Spinal cord (tissue), 10 donors: ENCODE results near the gene TST. TPM values are rescaled to one million over a fixed set of nuclear protein-coding genes. Genes with fewer than 3 reads are reported as not detected.

Experiments
- DNase-seq, 6 donors: peaks; one replicate each; pipeline versions ENCODE4 v3.0.0 to v3.0.0-alpha.2; 2013 to 2015; ENCODE audit warnings: low spot score in 6 of 6, low read depth in 4 of 6
- H3K27ac ChIP-seq: one replicate; pipeline ENCODE4 v1.5.1; 2013; ENCODE audit warnings: low read depth, low read length, control low read depth
- H3K27me3 ChIP-seq: one replicate; pipeline ENCODE4 v1.6.1; 2013; ENCODE audit warnings: low read length; ENCODE audit not compliant: control insufficient read depth, insufficient read depth
- H3K36me3 ChIP-seq: one replicate; pipeline ENCODE4 v1.6.1; 2013; ENCODE audit warnings: low read length; ENCODE audit not compliant: control insufficient read depth, insufficient read depth
- H3K4me1 ChIP-seq: one replicate; pipeline ENCODE4 v1.6.1; 2013; ENCODE audit warnings: low read length; ENCODE audit not compliant: control insufficient read depth, insufficient read depth
- H3K4me3 ChIP-seq: one replicate; pipeline ENCODE4 v1.5.1; 2013; ENCODE audit warnings: low read depth, low read length, control low read depth
- H3K9me3 ChIP-seq: one replicate; pipeline ENCODE4 v1.6.1; 2013; ENCODE audit warnings: low read length; ENCODE audit not compliant: control insufficient read depth, insufficient read depth
- WGBS: methylation state at CpG from one replicate; pipeline ENCODE4 v1.1.5; 2013; ENCODE audit warnings: missing lambda C conversion rate; ENCODE audit not compliant: insufficient coverage; 5-methylcytosine and 5-hydroxymethylcytosine counted together
- polyA plus RNA-seq, 2 donors: library from polyadenylated mRNA; unstranded; fragments of 120-200 nt; gene quantifications; one replicate each; pipeline ENCODE4 v1.2.1, GENCODE V29; 2013; ENCODE audit not compliant: insufficient read length in 2 of 2
- total RNA-seq, 2 donors: library from RNA; depleted of rRNA in 1 of 2; stranded (reverse); fragments of 120-200 nt in 1 of 2; fragments of >200 nt in 1 of 2; gene quantifications; one replicate each; pipeline versions ENCODE4 v1.2.3 to v1.2.4, GENCODE V29; 2013 to 2014
- donor health status: healthy.

Gene TST
- total and polyA plus RNA-seq, 4 donors = 13.6 to 45.7 (median 21.2) TPM

DNA sequence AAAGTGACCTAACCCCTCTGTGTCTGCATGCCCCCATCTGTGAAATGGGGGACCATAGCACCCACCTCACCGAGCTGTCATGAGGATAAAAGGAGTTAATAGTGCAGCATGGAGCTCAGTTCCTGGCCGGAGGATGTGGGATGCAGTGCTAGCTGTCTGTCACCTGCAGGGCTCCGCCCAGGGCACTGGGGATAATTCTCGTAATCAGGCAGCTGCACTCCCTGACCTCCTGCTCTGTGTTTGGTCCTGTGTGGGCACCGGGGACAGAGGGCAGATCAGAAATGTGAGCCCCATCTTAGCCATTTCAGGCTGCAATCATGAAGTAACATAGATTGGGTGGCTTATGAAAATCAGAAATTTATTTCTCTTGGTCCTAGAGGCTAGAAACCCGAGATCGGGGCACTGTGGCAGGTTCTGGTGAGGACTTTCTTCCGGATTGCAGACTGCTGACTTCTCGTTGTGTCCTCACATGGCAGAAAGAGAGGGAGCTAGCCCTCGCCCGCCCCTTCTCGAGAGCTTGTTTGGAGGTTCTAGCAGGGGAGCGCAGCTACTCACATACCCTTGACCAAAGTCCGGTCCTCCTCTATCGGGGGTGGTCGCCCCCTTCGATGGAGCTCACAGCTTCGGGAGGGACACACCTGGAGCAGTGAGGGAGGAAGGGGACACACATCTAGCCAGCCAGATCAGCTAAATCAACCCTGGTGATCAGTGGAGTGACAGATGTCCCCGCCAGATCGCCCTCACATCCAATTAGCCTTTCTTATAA lies 35.5 kb upstream of the TST start:
- WGBS = 92% methylated on average over 16 of the region's 20 CpGs
- H3K36me3 ChIP-seq = peaks cover 73% of the 10 kb centered on the region

GRCh38 chr22:37054056-37054395 lies 34.8 kb upstream of the TST start:
- peaks cover 65% of the 10 kb centered on the region for H3K36me3 ChIP-seq
- peaks cover 21% of the 10 kb centered on the region for H3K4me1 ChIP-seq
- 85% methylated on average over 5 of the region's 8 CpGs for WGBS
- no peak overlapping the region for H3K4me3 ChIP-seq
- H3K27ac ChIP-seq = no peak overlapping the region
- DNase-seq = no peak
- H3K9me3 ChIP-seq = no peaks in the 10 kb centered on the region
- no peaks in the 10 kb centered on the region for H3K27me3 ChIP-seq

More for the DNA sequence above, 35.5 kb upstream of the TST start:
- H3K4me1 ChIP-seq = peaks cover 21% of the 10 kb centered on the region
- H3K4me3 ChIP-seq = no peak overlapping the region
- no peaks in the 10 kb centered on the region for H3K9me3 ChIP-seq
- H3K27ac ChIP-seq = no peak overlapping the region
- DNase-seq = no peak
- no peaks in the 10 kb centered on the region for H3K27me3 ChIP-seq

- WGBS = 80% methylated on average over 16 of the region's 16 CpGs
- Histone ChIP-seq H3K27me3 (no peaks in the 10 kb centered on the region), H3K4me1 (peaks cover 21% of the 10 kb centered on the region), H3K27ac (no peak overlapping the region), H3K4me3 (no peak overlapping the region), H3K9me3 (no peaks in the 10 kb centered on the region), H3K36me3 (peaks cover 60% of the 10 kb centered on the region)
- DNase-seq = no peak
These were observed 34.2 kb upstream of the TST start for GRCh38 chr22:37053310-37054055.

DNA sequence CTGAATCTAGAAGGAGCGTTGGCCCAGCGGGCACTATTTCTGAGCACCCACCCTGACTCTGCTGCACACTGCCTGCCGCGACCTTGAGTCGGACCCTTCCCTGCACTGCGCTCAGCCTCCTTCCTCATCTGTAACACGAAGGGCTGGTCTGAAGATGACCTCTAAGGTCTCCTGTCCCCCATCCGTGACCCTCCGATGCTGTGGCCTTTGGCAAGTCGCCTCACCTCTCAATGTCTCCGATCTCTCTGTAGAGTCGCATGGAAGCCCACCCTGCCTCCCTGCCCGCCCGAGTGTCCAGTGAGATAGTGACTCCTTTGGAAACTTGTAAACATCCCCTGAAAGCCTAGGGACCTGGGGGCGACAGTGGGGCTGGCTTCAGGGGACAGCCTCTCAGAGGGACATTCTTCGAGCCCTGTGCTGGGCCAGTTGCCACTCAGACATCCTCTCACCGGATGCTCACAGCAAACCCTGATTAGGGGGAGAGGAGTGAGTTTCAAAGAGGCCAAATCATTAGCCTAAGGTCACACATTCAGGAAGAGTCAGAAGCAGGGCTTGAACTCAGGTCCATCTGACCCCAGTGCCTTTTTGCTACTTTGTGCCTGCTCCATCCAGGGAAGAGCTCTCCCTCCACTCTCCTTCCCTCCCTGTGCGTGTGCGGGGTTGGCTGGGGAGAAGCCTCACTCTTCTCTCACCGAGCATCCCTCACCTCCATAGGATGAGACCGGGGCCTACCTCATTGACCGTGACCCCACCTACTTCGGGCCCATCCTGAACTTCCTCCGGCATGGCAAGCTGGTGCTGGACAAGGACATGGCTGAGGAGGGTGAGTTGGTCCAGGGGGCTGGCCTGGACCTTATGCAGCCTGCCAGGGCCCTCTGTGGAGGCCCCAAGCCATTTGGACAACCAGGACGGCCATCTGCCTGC lies 33.4 kb upstream of the TST start:
- no peaks in the 10 kb centered on the region for H3K27me3 ChIP-seq
- WGBS = 60% methylated on average over 19 of the region's 25 CpGs
- no peaks in the 10 kb centered on the region for H3K9me3 ChIP-seq
- DNase-seq = no peak
- H3K27ac ChIP-seq = no peak overlapping the region
- peaks cover 21% of the 10 kb centered on the region for H3K4me1 ChIP-seq
- peak overlapping the region; percentile 66 for H3K4me3 ChIP-seq
- peaks cover 51% of the 10 kb centered on the region for H3K36me3 ChIP-seq

GRCh38 chr22:37051391-37052385 lies 32.4 kb upstream of the TST start, which contains the start of gene KCTD17:
Gene KCTD17, plus strand, starts transcription at chr22:37051742. Its CDS starts 19 bp downstream, at chr22:37051761.
- under 1% methylated on average over 80 of the region's 89 CpGs for WGBS
- no peak within 1 kb of the TSS for H3K27ac ChIP-seq
- H3K27me3 ChIP-seq = no peaks in the 10 kb centered on the region
- peak in 5 of 6 donors; percentile 50 to 93 (median 61) for DNase-seq
- peak within 1 kb of the TSS; percentile 66 for H3K4me3 ChIP-seq
- H3K4me1 ChIP-seq = peaks cover 21% of the 10 kb centered on the region
- H3K9me3 ChIP-seq = no peaks in the 10 kb centered on the region
- H3K36me3 ChIP-seq = peaks cover 42% of the 10 kb centered on the region

- DNase-seq = no peak
- Histone ChIP-seq H3K4me3 (no peak overlapping the region), H3K27me3 (no peaks in the 10 kb centered on the region), H3K4me1 (peaks cover 21% of the 10 kb centered on the region), H3K27ac (no peak overlapping the region), H3K9me3 (no peaks in the 10 kb centered on the region), H3K36me3 (peaks cover 34% of the 10 kb centered on the region)
- WGBS = 86% methylated on average over 4 of the region's 6 CpGs
These were observed 31.7 kb upstream of the TST start for GRCh38 chr22:37050913-37051312.

GRCh38 chr22:37049224-37049623 lies 30.0 kb upstream of the TST start:
- H3K4me1 ChIP-seq = peaks cover 22% of the 10 kb centered on the region
- DNase-seq = no peak
- no peak overlapping the region for H3K27ac ChIP-seq
- H3K9me3 ChIP-seq = no peaks in the 10 kb centered on the region
- WGBS = 67% methylated on average over 2 of the region's 2 CpGs
- H3K27me3 ChIP-seq = no peaks in the 10 kb centered on the region
- peaks cover 17% of the 10 kb centered on the region for H3K36me3 ChIP-seq
- H3K4me3 ChIP-seq = no peak overlapping the region

GRCh38 chr22:37048133-37048532 lies 28.9 kb upstream of the TST start:
- H3K36me3 ChIP-seq = peaks cover 6% of the 10 kb centered on the region
- no peaks in the 10 kb centered on the region for H3K27me3 ChIP-seq
- 77% methylated on average over 2 of the region's 6 CpGs for WGBS

More at GRCh38 chr22:37048133-37048532, 28.9 kb upstream of the TST start:
- H3K9me3 ChIP-seq = no peaks in the 10 kb centered on the region
- H3K4me3 ChIP-seq = no peak overlapping the region
- no peak overlapping the region for H3K27ac ChIP-seq
- peaks cover 21% of the 10 kb centered on the region for H3K4me1 ChIP-seq
- DNase-seq = no peak
